DOHH2 (cell line): ENCODE data around the gene CISD3.

ENCODE experiments used
- EZH2phosphoT487 ChIP-seq: fragments of 200-600 bp; sonication (generic); IDR thresholded peaks from 2 replicates; pipeline ENCODE4 v1.6.1; 2017; ENCODE audit warnings: borderline replicate concordance, mild to moderate bottlenecking, antibody characterized with exemption, low read length, moderate library complexity, mixed read lengths
- TF ChIP-seq, protein P1 (sequence below): fragments of 200-600 bp; sonication (generic); IDR thresholded peaks from one replicate; pipeline ENCODE4 v1.5.1; 2014; ENCODE audit warnings: antibody characterized with exemption, mild to moderate bottlenecking, low read depth, low read length; ENCODE audit not compliant: poor library complexity, severe bottlenecking

DNA sequence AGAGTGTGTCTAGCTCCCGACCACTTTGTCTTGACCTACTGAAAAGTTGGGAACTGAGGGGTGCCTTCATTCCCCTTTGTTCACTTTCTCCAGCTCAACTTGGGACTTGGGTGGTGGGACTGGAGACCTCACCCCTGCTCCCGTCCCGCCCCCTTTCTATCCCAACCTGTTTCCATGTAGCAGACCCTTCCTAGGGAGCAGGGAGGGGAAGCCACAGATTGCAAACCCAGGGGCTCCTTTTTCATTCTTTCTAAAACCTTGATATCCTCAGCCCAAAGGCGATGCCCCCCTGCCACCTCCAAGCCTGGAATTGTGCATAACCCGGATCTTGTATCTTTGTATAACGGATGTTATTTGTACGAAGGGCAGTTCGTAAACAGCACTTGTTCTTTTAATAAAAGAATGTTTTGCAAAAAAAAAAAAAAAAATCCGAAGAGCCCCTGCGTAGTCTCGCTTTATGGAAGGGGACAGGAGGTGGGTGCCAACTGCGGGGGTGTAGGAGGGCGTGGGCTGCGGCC, 714 bp upstream of the CISD3 start:
- TF ChIP-seq, protein P1, sequence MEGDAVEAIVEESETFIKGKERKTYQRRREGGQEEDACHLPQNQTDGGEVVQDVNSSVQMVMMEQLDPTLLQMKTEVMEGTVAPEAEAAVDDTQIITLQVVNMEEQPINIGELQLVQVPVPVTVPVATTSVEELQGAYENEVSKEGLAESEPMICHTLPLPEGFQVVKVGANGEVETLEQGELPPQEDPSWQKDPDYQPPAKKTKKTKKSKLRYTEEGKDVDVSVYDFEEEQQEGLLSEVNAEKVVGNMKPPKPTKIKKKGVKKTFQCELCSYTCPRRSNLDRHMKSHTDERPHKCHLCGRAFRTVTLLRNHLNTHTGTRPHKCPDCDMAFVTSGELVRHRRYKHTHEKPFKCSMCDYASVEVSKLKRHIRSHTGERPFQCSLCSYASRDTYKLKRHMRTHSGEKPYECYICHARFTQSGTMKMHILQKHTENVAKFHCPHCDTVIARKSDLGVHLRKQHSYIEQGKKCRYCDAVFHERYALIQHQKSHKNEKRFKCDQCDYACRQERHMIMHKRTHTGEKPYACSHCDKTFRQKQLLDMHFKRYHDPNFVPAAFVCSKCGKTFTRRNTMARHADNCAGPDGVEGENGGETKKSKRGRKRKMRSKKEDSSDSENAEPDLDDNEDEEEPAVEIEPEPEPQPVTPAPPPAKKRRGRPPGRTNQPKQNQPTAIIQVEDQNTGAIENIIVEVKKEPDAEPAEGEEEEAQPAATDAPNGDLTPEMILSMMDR: no peak
- TF ChIP-seq EZH2phosphoT487: no peak
